ENCODE measurements around the gene ACTRT2. TPM values are rescaled to one million over a fixed set of nuclear protein-coding genes. Genes with fewer than 3 reads are reported as not detected.
A peak's percentile ranks its signal among the peaks of the same experiment; 100 is the strongest.

Gene ACTRT2
- total RNA-seq, 2 donors from 2014 or later = not detected

DNA sequence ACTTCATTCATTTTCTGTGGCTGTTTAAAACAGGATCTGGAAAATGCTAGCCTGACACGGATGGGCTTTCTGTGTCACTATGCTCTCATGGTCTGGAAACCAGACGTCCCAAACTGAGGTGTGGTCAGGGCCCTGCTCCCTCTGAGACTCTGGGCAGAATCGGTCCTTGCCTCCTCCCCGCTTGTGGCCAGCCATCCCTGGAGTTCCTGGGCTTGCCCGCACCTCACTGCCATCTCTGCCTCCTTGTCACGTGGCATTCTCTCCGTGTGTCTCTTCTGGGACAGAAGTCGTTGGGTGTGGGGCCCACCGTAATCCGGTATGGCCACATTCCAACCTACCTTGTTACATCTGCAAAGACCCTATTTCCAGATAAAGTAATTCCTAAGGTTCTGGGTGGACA lies 10.1 kb upstream of the ACTRT2 start:
- ATAC-seq = no peak
- TF ChIP-seq, protein P1, sequence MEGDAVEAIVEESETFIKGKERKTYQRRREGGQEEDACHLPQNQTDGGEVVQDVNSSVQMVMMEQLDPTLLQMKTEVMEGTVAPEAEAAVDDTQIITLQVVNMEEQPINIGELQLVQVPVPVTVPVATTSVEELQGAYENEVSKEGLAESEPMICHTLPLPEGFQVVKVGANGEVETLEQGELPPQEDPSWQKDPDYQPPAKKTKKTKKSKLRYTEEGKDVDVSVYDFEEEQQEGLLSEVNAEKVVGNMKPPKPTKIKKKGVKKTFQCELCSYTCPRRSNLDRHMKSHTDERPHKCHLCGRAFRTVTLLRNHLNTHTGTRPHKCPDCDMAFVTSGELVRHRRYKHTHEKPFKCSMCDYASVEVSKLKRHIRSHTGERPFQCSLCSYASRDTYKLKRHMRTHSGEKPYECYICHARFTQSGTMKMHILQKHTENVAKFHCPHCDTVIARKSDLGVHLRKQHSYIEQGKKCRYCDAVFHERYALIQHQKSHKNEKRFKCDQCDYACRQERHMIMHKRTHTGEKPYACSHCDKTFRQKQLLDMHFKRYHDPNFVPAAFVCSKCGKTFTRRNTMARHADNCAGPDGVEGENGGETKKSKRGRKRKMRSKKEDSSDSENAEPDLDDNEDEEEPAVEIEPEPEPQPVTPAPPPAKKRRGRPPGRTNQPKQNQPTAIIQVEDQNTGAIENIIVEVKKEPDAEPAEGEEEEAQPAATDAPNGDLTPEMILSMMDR (IDR thresholded peaks at IDR 0.05) = no peak
- TF ChIP-seq POLR2A (IDR thresholded peaks at IDR 0.05) = no peak

DNA sequence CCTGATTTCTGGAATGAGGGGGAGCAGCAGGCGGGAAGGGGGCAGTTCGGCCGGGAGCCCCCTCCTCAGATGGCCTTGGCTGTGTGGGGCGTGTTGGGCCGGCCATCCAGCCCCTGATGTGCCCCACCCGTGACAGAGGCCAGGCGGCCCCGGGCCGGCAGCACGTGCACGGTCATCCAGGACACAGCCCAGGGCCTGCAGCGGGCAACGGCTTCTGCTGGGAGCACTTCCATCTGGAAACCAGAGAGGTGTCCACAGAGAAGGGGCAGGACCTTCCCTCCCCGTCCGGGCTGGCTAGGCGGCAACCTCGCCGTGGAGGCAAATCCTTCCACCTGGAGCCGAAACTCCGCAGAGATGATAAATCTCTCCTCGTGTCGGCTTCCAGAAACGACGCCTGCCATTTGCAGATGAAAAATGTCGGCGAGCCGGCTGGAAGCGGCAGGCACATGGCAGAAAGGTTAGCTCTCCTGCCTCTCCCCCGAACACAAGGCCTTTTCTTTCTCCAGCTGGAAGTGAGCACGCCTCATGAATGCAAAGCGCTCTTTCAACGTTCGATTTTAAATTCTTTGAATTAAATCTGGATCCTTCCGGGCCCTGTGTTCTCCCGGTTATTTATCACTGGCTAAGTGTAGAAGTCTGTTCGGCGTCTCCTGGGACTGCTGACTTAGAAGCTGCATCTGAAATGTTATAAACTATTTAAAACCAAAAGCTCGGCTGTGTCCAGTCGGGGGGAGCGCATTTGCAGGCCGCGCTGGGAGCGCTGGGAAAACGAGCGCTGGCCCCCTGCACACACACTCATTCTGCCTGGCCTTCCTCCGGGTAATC lies 9.4 kb upstream of the ACTRT2 start:
- Histone ChIP-seq H3K36me3 (replicated peaks in 1 of 2; ENCODE audit: insufficient read depth in 1 of 2, low read depth in 2 of 2) (no peaks in the 10 kb centered on the region), H3K4me1 (peaks cover 20% of the 10 kb centered on the region), H3K27ac (peak overlapping the region in 3 of 4 donors; percentile 45 to 67 (median 49)), H3K27me3 (no peaks in the 10 kb centered on the region), H3K4me3 (no peak overlapping the region), H3K9me3 (peaks cover 0 to 10% (median 0%) of the 10 kb centered on the region in 3 donors)
- TF ChIP-seq POLR2A (IDR thresholded peaks at IDR 0.05) = no peak
- TF ChIP-seq, protein P1 (IDR thresholded peaks at IDR 0.05) = no peak
- WGBS, 2 donors = 22 to 38% methylated on average over 26 to 46 of the region's 46 CpGs
- ATAC-seq (peak; percentile 50), DNase-seq (peak in 1 of 4 donors; percentile 13)
- intact Hi-C loops (cut with DNase I) = loop anchor here (5.0 kb wide), 2 partner anchors 45 to 420 kb away; no protein-coding TSS in a partner anchor

More for the DNA sequence above, 10.1 kb upstream of the ACTRT2 start:
- no peak for DNase-seq
- Histone ChIP-seq H3K36me3 (replicated peaks in 1 of 2; ENCODE audit: insufficient read depth in 1 of 2, low read depth in 2 of 2) (no peaks in the 10 kb centered on the region), H3K9me3 (peaks cover 0 to 11% (median 0%) of the 10 kb centered on the region in 3 donors), H3K27ac (peak overlapping the region in 1 of 4 donors; percentile 49), H3K4me3 (no peak overlapping the region), H3K4me1 (peaks cover 20% of the 10 kb centered on the region), H3K27me3 (no peaks in the 10 kb centered on the region)
- intact Hi-C loops (cut with DNase I) = loop anchor here (5.0 kb wide), 2 partner anchors 46 to 421 kb away; no protein-coding TSS in a partner anchor
- 80 to 82% methylated on average over 10 of the region's 10 CpGs for whole genome bisulfite sequencing, 2 donors

DNA sequence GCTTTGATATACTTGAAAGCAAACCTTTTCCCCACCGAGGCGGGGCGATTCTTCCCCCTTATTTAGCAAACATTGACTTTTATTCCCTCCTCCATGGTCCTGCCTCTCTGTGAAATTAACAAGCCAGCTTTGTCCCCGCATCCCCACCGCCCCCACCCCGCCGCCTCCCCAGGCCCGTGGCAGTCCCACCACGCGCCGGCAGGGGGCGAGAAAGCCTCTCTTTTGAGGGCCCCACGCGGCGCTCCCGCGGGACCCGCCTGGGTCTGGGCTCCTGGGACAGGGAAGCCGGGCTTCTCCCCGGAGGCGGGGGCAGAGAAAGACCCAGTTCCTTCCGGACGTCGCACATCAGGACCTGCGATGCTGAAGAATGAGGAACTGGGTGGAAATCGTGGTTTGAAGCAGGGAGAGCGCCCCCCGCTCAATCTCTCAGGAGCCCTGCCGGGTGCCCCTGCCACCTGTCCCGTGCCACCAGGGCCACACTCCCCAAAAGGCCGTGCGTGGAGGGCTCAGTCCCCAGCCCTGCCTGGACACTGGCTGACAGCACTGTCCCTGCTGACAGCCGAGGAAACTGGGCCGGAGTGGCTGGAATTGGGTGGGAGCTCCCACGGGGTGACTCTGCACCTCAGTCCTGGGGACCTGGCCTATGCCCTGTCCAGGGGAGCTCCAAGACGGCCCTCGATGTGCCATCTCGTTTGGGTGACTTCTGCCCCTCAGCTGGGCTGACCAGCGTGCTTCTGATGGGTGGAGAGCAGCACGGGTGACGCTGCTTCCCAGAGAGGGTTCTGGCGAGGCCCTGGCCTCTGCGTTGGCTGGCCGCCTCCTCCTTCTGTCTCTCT lies 8.6 kb upstream of the ACTRT2 start:
- TF ChIP-seq POLR2A (IDR thresholded peaks at IDR 0.05) = no peak
- TF ChIP-seq, protein P1 (IDR thresholded peaks at IDR 0.05) = peak; percentile 54 to 98 (median 65)
- no peaks in the 10 kb centered on the region for H3K36me3 ChIP-seq (replicated peaks in 1 of 2; ENCODE audit: insufficient read depth in 1 of 2, low read depth in 2 of 2)
- ATAC-seq (peak; percentile 82), DNase-seq (peak; percentile 61 to 82 (median 72))
- 31 to 32% methylated on average over 23 to 30 of the region's 44 CpGs for WGBS, 2 donors
- peaks cover 0 to 2% (median 0%) of the 10 kb centered on the region in 3 donors for H3K9me3 ChIP-seq
- H3K4me1 ChIP-seq = peaks cover 22% of the 10 kb centered on the region
- intact Hi-C loops (cut with DNase I) = loop anchor here (5.0 kb wide), 2 partner anchors 45 to 420 kb away; no protein-coding TSS in a partner anchor
- H3K4me3 ChIP-seq = no peak overlapping the region
- no peaks in the 10 kb centered on the region for H3K27me3 ChIP-seq
- peak overlapping the region in 3 of 4 donors; percentile 45 to 67 (median 49) for H3K27ac ChIP-seq

DNA sequence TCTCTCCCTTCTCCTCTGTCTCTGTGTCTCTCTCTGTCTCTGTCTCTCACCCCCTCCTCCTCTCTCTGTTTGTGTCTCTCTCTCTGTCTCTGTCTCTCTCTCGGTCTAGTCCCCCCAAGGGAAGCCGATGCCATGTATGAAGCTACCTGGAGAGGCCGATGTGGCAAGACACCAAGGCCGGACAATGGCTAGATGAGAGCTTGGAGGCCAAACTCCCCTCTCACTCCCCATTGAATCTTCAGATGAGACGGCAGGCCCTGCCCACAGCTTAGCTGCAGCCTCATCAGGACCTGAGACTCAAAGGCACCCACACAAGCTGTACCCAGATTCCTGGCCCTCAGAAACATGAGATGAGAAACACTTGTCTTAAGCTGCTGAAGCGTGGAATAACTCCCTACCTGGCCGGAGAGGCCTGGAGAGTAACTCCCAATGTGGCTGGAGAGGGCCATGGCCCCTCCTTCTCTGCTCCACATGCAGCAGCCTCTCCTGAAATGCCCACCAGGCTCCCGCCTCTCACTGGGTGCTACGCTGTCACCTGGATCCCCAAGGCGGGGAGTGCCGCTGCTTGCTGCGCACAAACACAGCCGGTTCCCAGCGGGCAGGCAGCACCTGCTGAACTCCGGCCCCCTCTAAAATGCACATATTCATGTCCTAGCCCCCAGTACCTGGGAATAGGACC lies 7.8 kb upstream of the ACTRT2 start:
- Histone ChIP-seq H3K4me3 (no peak overlapping the region), H3K27me3 (no peaks in the 10 kb centered on the region), H3K4me1 (peaks cover 24% of the 10 kb centered on the region), H3K36me3 (replicated peaks in 1 of 2; ENCODE audit: insufficient read depth in 1 of 2, low read depth in 2 of 2) (no peaks in the 10 kb centered on the region), H3K27ac (no peak overlapping the region), H3K9me3 (no peaks in the 10 kb centered on the region)
- DNase-seq (peak in 1 of 4 donors; percentile 9), ATAC-seq (no peak)
- 87% methylated on average over 15 of the region's 15 CpGs for WGBS, 2 donors
- TF ChIP-seq, protein P1 (IDR thresholded peaks at IDR 0.05) = no peak
- TF ChIP-seq POLR2A (IDR thresholded peaks at IDR 0.05) = no peak
- intact Hi-C loops (cut with DNase I) = loop anchor here (5.0 kb wide), 2 partner anchors 44 to 419 kb away; no protein-coding TSS in a partner anchor
